HG02938 (cell line): ENCODE measurements around the gene PGLYRP1.

Source experiments
- ATAC-seq: cut with Tn5 transposase; IDR thresholded peaks from one replicate; pipeline ENCODE4 v1.9.1; 2021; ENCODE audit warnings: mild to moderate bottlenecking, moderate library complexity; ENCODE audit not compliant: unreplicated experiment

Gene PGLYRP1

GRCh38 chr19:46033401-46033800 lies 10.5 kb upstream of the PGLYRP1 start:
- no peak for ATAC-seq

- ATAC-seq = no peak
These were observed 9.8 kb upstream of the PGLYRP1 start for GRCh38 chr19:46032597-46033025.

GRCh38 chr19:46031781-46032596 lies 9.1 kb upstream of the PGLYRP1 start:
- no peak for ATAC-seq

- no peak for ATAC-seq
These were observed 8.1 kb upstream of the PGLYRP1 start for GRCh38 chr19:46030812-46031550.

- ATAC-seq = no peak
These were observed 3.0 kb upstream of the PGLYRP1 start for GRCh38 chr19:46025835-46026234.

- no peak for ATAC-seq
These were observed 492 bp upstream of the PGLYRP1 start for GRCh38 chr19:46023311-46023779.

GRCh38 chr19:46022061-46022430 lies 807 bp downstream of the PGLYRP1 start:
- ATAC-seq = no peak

GRCh38 chr19:46021531-46022041 lies 1.3 kb downstream of the PGLYRP1 start:
- ATAC-seq = no peak

GRCh38 chr19:46020819-46021125 lies 2.1 kb downstream of the PGLYRP1 start:
- no peak for ATAC-seq

GRCh38 chr19:46019270-46019669 lies 3.6 kb downstream of the PGLYRP1 start:
- ATAC-seq = no peak

- ATAC-seq = no peak
These were observed 4.1 kb downstream of the PGLYRP1 start for GRCh38 chr19:46018729-46019251.

- no peak for ATAC-seq
These were observed 4.8 kb downstream of the PGLYRP1 start for GRCh38 chr19:46017874-46018675.

GRCh38 chr19:46017095-46017429 lies 5.8 kb downstream of the PGLYRP1 start:
- ATAC-seq = no peak

- no peak for ATAC-seq
These were observed 6.3 kb downstream of the PGLYRP1 start for GRCh38 chr19:46016426-46017094.

- no peak for ATAC-seq
These were observed 7.0 kb downstream of the PGLYRP1 start for GRCh38 chr19:46015687-46016425.

GRCh38 chr19:46014941-46015686 lies 7.7 kb downstream of the PGLYRP1 start:
- ATAC-seq = no peak

- ATAC-seq = no peak
These were observed 8.3 kb downstream of the PGLYRP1 start for GRCh38 chr19:46014534-46014933.

GRCh38 chr19:46009530-46010510 lies 13.0 kb downstream of the PGLYRP1 start:
- no peak for ATAC-seq
